ENCODE results near the gene CCDC61.
A peak's percentile ranks its signal among the peaks of the same experiment; 100 is the strongest.

CCDC61 gene, protein sequence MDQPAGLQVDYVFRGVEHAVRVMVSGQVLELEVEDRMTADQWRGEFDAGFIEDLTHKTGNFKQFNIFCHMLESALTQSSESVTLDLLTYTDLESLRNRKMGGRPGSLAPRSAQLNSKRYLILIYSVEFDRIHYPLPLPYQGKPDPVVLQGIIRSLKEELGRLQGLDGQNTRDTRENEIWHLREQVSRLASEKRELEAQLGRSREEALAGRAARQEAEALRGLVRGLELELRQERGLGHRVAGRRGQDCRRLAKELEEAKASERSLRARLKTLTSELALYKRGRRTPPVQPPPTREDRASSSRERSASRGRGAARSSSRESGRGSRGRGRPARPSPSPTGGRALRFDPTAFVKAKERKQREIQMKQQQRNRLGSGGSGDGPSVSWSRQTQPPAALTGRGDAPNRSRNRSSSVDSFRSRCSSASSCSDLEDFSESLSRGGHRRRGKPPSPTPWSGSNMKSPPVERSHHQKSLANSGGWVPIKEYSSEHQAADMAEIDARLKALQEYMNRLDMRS

DNA sequence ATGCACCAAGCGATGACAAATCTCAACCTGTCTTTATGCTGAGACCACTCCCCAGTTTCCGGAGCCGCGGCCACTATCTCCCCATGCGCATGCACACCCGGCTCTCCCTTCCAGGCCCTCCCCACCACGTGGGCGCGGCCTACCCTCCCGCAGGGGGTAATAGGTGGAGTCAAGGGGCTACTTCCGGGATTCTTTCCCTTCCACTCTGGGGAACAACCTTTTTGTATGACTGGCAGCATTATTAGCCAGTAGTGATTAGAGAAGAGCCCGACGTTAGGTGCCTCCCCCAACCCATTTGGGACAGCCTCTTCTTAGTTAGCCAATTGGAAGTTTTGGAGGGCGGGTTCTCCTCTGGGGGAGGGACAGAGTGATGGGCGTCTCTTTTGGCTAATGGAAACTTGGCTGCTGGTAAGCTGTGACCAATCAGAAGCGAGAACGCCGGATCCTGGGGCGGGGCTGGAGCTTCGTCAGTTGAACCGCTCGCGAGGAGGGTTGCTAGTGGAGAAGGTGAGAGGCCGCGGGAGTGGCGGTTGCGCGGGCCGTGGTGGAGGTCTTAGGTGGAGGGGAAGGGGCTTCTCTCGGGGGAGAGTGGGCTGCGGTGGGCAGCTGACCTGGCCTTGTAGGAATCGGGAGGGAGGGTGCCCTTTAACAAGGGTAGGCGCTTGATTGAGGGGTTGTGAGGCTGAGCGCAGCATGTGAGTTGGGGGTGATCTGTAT lies at the start of gene CCDC61:
CCDC61 (plus strand) TSS at position 470 of the 717 bp plus-strand sequence. CDS start 7,552 bp downstream, outside the sequence.
- DNase-seq = peak; percentile 100

DNA sequence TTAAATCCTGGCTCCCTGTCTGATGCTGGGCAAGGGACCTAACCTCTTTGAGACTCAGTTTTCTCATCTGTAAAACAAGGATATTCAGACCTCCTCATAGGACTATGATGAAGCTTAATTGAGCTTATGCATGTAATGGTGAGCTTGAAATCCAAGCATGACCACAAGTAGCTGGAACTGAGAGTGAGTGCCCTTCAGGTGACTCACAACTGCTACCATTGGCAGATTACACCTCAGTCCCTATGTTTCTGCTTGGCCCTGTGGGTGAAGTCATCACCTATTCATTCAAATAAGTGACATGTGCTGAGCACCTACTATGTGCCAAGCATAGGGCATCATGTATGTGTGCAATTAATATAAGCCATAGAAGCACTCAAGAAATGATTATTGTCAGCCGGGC lies 47.3 kb upstream of the CCDC61 start:
- DNase-seq = no peak

DNA sequence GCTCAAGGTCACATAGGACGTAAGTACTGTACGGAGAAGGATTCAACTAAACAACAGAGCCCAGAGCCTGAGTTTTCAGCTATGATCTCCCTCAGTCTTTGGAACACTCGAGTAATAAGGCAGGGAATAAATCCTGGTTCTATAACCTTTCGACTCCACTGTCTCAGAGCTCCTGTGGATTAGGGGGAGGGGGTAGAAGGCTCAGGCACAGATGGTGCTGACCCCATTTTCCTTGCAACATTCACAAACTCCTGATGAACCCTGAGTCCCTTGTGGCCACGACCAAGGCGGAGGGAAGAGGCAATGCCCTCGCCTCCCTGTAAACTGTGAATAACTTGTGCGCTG lies 43.0 kb upstream of the CCDC61 start:
- DNase-seq = peak; percentile 90

DNA sequence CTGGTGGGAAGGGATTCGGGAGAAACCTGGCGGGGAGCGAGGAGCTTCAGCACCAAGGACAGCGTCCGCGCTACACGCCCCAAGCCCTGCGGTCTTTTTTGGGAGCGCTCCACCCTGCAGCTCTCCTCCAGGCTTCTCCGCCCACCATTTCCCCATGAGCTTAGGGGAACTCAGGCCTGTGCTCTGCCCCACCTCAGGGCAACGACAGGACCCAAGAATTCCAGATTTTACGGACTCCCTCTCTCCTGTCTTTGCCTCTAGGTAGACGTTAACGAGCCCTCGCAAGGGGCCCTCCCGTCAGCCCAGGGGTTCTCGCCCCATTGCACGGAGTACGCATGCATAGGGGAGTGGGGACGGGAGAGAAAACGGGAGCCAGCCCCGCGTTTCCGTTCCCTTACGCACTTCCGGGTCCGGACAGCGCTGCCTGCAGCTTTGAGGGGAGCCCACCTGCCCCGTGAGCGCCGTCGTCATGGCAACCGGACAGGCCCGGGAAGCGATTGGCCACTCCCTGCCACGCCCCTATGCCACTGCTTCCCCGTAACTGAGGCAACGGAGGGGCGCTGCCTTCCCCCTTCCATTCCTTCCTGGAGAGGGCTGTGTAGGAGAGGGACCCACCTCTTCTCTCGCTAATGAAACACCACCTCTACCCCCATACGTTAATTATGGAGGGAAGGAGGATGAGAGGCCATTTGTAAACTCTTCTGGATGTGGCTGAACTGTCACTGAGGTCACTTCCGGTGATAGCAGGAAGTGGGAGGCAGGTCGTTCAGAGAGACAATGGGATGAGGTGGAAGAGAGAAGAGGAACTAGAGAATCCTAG lies 42.4 kb upstream of the CCDC61 start:
- peak; percentile 97 for DNase-seq

DNA sequence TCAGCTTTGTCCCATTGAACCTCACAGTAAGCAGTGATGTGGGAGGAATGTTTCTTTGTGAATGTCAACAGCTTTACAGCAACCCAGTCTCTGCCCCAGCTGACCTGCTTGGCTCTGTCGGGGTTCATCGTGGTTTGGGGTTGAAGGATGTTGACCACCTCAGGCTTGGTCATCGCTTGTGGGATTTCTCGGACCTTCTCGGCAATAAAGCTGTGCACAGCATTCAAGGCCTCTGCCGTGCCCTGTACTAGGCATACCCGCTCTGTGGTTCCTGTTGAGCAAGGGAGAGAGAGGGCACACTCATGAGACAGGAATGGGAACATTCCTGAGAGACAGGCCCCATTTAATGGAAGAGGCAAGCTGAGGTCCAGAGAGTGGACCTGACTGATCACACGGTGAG lies 41.6 kb upstream of the CCDC61 start:
- no peak for DNase-seq

DNA sequence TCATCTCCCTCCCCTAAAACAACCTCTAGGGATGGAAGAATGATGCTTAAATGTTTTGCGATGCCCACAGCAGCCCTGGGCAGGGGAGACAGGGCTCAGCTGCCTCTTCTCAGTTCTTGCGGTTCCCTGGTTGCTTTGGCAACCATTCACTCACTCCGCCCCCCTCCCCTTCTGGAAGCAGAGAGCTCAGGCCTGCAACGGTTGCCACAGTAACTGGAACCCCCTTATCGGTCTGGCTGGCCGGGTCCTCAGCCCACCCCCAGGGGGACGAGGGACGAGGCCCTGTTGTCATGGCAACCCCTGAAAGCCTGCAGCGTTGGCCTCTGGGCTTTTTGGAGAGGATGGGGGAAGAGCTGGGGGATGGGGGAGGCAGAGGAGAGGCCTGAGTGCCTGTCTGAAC lies 41.1 kb upstream of the CCDC61 start:
- peak; percentile 62 for DNase-seq

DNA sequence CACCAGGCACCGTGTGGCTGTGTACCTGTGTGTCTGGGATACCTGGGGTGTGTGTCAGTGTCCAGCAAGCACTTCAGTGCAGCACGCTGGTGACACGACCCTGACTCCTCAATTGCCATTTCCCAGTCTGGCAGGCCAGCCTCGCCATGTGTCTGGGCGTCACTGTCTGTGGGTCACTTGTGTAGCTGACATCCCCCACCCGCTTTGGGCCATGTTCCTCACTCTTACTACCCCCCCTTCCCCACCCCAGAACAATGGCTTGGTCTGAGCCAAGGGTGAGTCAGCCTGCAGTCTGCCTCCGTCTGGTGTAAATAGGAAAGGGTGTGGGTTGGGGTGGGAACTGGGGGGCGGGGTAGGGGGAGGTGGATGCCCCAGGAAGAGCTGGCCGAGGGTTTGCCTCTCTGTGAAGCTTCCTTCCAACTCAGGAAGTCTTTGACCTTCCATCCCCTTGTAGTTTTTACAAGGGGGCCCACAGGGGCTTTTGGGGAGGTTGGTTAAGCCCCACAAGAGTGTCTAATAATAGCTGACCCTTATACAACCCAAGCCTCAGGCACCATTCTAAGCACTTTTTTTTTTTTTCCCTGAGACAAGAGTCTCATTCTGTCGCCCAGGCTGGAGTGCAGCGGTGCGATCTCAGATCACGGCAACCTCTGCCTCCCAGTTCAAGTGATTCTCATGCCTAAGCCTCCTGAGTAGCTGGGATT lies 39.2 kb upstream of the CCDC61 start:
- no peak for DNase-seq

DNA sequence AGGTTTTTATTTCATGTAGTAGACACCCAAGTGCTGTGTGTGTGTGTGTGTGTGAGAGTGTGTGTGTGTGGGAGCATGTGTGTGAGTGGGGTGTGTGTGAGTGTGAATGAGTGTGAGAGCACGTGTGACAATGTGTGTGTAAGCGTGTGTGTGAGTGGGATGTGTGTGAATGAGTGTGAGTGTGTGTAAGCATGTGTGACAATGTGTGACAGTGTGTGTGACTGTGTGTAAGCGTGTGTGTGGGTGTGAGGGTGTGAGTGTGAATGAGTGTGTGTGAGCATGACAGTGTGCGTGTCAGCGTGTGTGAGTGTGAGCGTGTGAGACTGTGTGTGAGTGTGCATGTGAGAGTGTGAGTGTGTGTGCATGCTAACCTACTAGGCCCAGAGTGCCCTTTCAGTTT lies 36.9 kb upstream of the CCDC61 start:
- DNase-seq = no peak

DNA sequence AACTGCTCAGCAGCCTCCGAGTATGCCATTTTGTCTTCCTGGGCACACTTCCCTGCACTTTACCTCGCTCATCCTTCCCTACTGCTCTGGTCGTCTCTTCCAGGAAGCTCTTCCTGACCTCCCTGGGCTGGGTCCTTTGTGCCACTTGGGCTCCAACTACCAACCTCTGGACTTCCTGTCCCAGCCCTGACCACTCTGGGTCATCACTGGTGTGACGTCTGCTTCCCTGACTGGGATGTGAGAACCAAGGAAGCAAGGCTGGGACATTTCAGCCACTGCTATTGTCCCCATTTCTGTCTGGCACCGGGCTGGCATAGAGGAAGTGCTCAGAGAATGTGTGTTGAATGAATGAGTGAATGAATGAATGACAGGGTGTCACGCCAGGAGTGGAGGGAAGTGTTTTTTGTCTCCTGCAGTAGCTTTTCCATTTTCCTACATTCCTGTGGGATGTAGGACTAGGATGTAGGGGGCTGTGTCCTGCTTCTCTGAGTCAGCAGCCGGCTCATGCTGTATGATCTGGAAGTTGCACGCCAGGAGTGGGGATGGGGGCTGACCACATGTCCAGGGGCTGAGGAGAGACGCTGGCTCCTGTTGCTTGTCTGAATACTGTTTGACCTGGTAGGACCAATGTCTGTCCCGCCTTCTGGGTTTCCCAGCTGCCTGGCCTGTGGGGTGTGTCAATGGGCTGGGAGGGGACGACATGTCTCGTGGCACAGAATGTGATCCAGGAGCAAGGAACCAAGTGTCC lies 36.3 kb upstream of the CCDC61 start:
- DNase-seq = no peak

DNA sequence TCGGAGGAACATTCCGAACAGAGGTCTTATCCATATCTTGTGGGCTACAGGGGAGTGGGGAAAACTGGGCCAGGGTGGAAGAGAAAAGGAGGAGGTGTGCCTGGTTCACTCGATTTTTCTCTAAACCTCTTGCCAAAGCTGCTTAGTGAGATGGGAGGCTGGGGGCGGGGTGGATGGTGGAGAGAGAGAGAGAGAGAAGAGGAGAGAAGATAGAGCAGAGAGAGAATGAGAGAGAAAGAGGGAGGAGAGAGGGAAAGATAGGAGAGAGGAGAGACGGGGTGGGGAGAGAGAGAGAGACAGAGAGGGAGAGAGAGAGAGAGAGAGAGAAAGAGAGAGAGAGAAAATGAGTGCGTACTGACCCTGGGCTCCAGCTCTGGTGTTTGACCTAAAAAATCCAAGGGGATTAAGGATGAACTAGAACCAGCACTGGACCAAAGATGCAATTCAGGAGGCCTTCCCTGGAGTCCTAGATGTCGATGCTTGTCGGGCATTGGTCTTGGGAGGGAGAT lies 35.7 kb upstream of the CCDC61 start:
- peak; percentile 45 for DNase-seq

DNA sequence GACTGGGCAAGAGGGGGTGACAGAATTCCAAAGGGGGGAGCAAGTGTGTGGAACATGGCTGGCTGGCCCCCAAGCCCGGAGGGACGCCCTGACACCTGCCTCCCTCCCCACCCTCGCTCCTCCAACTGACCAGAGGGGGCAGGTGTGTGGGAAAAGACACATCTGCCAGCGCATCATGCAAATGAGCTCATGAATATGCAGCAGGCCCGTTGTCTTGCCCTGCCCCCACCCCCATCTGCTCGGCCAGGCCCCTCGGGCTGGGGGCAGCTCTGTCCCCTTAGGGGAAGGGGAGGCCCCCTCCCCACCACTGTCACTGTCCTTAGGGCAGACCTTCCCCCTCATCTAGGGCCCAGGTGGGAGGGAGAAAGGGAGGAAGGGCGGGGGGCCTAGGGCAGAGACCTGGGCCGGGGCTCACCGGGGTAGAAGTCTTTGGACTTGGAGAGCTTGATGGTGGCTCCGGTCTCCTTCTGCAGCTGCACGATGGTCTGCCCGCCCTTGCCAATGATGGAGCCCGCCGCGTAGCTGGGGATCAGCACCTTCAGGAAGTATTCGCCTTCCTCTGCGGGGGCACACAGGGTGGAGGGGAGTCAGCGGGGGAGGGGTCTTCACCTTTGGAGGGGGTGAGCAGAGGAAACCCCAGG lies 34.6 kb upstream of the CCDC61 start:
- DNase-seq = peak; percentile 67

DNA sequence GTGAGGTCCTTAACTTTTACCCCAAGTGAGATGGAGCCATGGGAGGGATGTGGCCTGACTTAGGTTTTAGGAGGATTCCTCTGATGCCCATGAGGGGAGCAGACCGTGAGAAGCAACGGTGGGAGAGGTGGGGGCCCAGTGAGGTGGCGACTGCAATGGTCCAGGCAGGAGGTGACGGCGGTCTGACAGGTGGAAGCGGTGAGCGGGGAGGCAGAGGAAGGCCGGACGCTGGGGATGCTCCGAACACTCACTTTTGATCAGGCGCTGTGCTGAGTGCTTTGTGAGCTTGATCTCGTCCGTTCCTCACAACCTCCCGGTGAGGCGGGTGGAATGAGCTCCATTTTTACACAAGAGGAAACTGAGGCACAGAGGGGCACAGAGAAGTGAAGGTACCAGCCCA lies 33.2 kb upstream of the CCDC61 start:
- no peak for DNase-seq

DNA sequence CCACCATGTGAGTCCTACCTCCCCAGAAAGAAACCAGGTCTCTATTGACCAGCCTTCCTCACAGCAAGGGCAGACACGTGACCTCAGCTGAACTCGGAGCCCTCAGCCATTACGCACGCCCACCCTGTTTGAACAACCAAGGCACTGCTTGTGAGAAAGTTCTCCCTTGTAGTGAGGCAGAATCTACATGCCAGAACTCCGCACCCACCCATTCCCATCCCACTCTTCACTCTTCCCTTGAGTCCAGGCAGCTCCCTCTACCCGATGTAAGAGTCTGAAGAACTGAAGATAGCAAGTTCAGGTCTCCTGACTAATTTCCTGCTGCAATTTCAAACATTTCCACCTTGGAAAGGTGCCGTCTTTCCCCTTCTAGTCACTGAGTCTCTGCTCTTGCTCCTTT lies 28.0 kb upstream of the CCDC61 start:
- no peak for DNase-seq

DNA sequence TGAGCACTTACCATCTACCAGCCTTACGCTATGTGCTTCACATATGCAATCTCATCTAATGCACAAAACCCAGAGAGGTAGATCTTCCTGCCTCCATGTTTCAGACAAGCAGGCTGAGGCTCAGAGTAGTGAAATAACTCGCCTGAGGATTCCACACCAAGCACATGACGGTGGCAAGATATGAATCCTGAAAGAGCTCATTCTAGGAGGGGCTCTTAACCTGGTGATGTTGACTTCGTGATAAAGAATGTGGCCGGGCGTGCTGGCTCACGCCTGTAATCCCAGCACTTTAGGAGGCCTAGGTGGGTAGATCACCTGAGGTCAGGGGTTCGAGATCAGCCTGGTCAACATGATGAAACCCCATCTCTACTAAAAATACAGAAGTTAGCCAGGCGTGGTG lies 26.6 kb upstream of the CCDC61 start:
- DNase-seq = no peak

DNA sequence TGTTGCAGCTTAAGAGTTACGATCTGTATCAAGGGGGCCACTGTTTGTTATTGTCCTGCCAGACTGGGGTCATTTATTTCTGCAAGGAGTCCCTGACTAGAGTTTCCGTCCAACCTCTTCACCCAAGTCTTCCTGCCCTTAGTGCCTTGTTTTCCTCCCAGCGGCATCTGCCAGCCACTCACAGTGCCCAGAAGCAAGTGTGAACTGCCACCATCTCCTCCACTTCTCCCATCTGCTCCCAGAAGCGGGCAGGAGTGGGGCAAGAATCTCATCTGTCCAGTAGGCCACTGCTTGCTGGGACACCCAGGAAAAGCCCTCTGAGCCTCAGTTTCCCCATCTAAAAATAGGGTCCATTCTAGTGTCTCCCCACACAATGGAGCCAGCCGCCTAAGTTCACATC lies 25.6 kb upstream of the CCDC61 start:
- no peak for DNase-seq

DNA sequence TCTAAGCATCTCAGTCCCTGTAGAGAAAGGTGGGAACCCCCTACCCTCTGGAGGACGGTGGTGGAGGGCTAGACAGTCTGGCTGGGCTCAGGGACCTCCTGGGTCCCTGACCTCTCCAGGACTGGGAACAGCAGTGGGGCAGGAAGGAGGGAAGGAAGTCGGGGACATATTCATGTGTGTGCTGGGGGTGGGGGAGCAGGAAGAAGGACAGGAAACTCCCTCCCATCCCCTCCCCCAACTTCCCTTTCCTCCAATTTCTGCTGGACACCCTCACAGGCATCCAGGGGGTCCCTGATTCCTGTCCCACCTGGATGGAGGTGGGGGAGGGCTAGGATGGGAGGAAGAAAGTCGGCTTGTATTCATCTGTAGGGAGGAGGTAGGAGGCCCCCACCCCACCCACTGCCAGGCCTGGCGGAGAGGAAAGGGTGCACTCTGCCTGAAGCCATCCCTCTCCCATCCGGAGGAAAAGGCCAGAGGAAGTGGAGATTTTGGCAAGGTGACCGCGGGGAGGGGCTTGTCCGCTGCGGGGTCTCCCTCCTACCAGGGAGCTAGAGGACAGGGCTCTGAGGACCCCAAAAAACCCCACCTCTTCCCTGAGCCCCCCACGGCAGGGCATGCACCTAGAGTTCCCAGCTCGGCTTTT lies 23.9 kb upstream of the CCDC61 start:
- no peak for DNase-seq

DNA sequence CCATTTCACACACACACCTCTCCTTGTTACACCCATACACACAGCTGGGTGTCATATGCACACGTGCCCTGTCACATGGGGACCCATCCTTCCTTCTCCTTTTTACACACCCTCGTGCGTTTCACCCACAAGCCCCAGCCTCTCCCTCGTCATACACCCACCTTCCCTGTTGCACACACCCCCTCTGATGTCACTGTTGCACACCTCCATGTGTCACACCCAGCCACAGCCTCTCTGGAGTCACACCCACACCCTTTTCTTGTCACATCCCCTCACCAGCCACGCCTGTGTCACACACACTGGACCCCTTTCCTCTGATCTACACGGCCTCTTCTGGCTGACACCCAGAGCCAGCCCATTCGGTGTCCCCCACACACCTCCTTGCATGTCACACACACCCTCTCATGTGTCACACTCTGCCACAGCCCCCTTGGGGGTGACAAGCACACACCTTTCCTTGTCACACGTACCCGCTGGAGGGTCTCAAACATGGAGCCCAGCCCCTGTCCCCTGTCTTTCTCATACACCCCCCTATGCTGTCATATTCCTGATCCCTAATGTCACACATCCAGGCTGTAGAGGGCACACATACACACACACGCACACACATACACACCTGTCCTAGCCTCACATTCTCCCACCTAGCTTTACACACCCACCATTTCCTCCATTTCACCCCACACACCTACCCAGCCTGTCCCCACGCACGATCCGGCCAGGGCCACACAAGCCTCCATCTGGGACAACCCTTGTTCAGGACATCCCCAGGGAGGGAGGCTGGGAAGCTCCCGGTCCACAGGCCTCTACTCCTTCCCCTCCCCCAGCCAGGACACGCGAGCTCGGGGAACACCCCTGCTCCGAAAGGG lies 23.0 kb upstream of the CCDC61 start:
- peak; percentile 14 for DNase-seq

DNA sequence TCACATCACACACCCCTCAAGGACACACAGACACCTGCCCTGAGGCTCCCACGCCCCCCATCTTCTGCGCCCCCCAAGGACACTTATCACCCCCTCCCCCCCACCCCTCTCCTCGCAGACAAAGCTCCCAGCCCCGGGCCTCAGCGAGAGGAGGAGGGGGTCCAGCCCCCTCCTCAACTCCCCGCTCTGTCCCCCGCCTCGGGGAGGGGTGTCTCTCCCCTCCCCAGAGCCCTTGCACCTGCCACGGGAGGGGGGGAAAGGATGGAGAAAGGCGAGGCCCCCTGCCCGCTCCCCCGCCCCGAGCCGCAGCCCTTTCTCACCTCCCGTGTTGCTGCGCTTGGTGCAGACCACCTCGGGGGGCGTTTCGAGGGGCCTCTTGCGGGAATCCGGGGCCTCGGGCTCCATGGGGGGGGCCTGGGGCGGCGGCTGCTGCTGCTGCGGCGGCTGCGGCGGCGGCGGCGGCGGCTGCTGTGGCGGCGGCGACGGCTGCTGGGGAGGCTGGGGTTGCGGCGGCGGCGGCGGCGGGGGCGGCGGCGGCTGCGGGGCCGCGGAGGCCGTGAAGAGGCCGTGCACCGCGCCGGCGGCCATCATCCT lies 22.2 kb upstream of the CCDC61 start:
- DNase-seq = no peak
